MM.1S (cell line): ENCODE measurements around the gene BYSL.

Source experiments
- CTCF ChIP-seq: fragments of 300-600 bp; sonication (generic); IDR thresholded peaks from 2 replicates; pipeline ENCODE4 v1.5.1; 2016; ENCODE audit warnings: antibody characterized with exemption, low read length, mixed read lengths
- EZH2 ChIP-seq: fragments of 300-600 bp; sonication (generic); optimal IDR thresholded peaks from 2 replicates; pipeline ENCODE3; 2017; ENCODE audit warnings: low read depth, mild to moderate bottlenecking, antibody characterized with exemption, low read length, mixed read lengths

- no peak for TF ChIP-seq CTCF
- no peak for TF ChIP-seq EZH2
Observed at GRCh38 chr6:41935193-41935574, 13.9 kb downstream of the BYSL start.
